Stimulated activated CD8-positive, alpha-beta memory T cell treated with anti-CD3 and anti-CD28 coated beads, Interleukin-7, amount 100 ng/mL, for 48 hours (primary cell): Measurements from ENCODE around the gene PLEKHG1.

Source experiments
- DNase-seq, 2 donors: peaks; one replicate each; pipeline ENCODE4 v3.0.0-alpha.2; 2020; ENCODE audit warnings: low read depth in 1 of 2; ENCODE audit errors: extremely low read depth in 1 of 2

PLEKHG1 gene

GRCh38 chr6:150599199-150600009 is at the start of gene PLEKHG1:
Gene PLEKHG1, plus strand, starts transcription at chr6:150599885. Its CDS starts 133,797 bp downstream, at chr6:150733682.
- DNase-seq = peak; percentile 17 to 39

DNA sequence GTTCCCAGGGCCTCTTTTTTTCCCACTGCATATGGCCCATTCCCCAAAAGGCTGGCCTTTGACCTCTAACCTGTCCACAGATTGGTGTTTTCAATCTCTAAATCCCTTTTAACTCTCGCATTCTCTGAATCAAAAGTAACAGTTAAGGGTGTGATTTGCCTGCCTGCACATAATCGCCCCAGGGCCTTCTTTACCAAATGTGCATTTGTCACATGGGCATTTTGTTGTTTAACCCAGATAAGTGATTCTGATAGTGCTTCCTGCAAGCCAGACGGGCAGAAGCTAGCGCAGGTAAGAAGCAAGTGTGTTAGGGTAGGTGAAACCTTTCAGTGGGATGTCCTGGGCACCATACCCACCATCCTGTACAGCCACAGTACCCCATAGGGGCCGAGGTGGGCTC is 49.4 kb upstream of the PLEKHG1 start:
- DNase-seq = no peak

GRCh38 chr6:150557043-150557599 is 42.6 kb upstream of the PLEKHG1 start:
- DNase-seq = no peak

GRCh38 chr6:150560004-150560883 is 39.4 kb upstream of the PLEKHG1 start:
- no peak for DNase-seq

DNA sequence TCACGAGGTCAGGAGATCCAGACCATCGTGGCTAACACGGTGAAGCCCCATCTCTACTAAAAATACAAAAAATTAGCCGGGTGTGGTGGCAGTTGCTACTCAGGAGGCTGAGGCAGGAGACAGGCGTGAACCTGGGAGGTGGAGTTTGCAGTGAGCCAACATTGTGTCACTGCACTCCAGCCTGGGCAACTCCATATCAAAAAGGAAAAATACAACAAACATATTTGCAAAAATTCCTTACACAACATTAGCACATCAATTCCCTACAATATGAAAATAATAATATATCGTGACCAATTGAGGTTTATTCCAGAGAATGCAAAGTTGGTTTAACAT is 38.8 kb upstream of the PLEKHG1 start:
- no peak for DNase-seq

DNA sequence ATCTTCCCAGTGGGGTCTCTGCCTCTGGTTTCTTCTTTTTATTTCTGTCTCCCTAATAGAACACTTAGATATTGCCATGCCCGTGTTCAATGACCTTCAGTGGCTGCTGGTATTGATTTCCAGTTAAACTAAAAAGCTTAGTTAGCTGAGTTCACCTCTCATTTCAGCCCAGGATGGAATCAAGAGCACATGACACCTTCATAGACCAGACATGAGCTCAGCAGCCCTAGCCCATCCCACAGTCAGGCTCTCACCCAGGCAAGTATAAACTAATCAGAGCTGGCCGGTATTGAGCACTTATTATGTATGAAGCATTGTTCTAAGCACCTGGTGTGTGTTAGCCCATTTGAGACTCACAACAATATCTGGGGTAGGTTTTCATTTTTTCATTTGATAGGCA is 33.7 kb upstream of the PLEKHG1 start:
- no peak for DNase-seq

- DNase-seq = no peak
Measured at GRCh38 chr6:150566486-150566885, 33.2 kb upstream of the PLEKHG1 start.

DNA sequence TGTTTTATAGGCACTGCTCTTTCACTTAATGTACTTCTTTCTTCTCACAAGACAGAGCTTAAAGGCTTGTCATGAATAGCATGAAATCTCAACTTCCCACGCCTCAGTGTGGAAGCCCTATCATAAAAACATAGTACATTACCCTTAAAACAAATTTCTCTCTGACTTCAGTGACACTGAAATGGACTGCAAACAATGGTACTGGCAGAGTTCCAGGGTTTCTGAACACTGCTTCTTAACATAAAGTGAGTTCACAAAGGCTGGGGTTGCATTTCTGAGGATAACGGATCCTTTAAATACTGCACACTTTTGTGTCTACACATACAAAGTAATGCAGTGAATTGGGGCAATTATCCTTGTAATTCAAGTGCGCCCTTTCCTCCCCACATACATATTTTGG is 32.3 kb upstream of the PLEKHG1 start:
- DNase-seq = no peak

DNA sequence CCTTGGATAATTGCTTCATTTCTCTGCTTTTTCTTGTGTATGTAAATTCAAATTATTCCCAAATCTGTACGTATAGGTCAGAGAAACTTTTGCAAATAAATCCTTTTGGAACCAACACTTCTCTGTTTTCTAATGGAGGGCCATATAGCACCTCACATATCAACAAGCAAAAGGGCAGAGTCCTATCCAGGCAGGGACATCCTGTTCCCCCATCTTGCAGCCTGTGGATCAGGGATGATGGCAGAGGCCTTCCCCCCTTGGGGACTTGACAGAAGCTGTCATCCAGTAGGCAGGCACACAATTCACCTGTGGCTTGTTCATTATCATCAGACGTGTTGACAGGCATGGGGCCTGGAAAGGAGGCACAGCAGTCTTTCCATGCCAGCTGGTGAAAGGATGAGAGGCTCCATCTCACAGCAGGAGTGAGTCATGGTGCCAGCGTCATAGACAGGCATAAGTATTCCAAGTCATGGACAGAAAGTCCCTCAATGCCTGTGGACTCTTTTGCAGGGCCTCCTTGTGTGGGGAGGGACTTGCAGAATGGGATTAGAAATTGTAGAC is 31.8 kb upstream of the PLEKHG1 start:
- no peak for DNase-seq

GRCh38 chr6:150568560-150568959 is 31.1 kb upstream of the PLEKHG1 start:
- no peak for DNase-seq

GRCh38 chr6:150569161-150569560 is 30.5 kb upstream of the PLEKHG1 start:
- DNase-seq = no peak

GRCh38 chr6:150573041-150573681 is 26.5 kb upstream of the PLEKHG1 start:
- DNase-seq = no peak

DNA sequence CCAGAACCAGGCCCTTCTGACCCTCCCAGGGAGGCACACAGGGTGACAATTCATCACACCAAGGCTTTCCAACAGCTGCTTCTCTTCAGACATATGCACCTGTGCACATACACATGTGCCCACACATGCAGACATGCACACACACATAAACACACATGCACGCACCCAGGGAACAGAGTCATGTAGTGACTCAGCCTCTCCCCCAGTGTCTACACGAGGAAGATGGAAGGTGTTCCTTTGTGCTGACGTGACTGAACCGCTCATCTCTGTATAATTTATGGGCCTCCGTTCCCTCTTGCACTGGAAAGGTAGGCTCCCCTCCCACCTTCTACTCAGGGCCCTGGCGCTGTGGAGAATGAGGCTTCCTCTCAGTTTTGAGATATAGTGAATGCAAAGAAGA is 23.8 kb upstream of the PLEKHG1 start:
- DNase-seq = no peak

- no peak for DNase-seq
Measured at GRCh38 chr6:150576651-150577226, 22.9 kb upstream of the PLEKHG1 start.

DNA sequence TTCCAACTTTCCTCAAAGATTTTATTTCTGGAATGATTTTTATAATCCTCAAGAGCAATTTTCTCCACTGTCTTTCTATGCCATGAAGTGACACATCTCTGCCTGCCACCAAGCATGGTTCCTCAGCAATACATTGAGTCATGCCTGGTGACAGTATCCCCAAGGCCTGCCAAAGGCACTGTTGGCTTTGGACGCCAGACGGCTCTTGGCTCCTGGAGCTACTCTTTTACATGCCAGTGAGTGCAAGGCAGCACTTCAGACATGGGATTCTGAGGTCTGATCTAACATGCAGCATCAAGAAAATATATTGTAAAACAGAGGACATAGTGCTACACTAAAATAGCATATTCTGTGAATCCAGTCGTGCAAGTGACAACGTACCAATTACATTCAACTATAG is 20.1 kb upstream of the PLEKHG1 start:
- no peak for DNase-seq

- DNase-seq = no peak
Measured at GRCh38 chr6:150580489-150580888, 19.2 kb upstream of the PLEKHG1 start.

DNA sequence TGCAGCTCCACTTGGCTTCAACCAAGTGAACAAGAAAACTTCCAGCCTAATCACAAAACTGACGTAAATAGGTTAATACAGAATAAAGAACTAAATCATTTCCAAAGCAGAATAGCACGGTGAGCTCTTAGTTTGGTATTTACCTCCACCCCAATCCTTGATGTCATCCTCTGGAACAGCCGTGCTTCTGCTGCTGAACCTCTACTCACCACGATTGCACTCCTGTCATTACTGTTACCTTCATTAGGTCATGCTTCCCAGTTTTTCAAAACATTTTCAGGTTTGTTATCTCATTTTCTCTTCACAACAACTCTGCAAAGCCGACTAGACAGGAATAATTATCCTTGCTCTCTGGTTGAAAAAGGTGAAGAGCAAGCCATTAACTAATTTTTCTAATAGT is 15.6 kb upstream of the PLEKHG1 start:
- no peak for DNase-seq

DNA sequence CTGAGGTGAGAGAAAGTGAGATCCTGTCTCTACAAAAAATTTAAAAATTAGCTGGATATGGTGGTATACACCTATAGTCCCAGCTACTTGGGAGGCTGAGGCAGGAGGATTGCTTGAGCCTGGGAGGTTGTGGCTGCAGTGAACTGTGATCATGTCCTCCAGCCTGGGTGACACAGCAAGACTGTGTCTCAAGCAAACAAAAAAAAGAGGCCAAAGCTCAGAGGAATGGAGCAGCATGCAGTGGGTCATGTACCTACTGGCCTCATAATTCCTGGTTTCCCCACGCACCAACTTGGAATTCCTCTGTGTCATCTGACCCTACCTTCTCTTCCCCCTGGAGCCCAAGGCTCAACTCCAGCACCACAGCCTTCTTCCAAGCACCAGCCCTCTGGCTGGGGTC is 15.1 kb upstream of the PLEKHG1 start:
- no peak for DNase-seq

- DNase-seq = no peak
Measured at GRCh38 chr6:150586850-150587359, 12.8 kb upstream of the PLEKHG1 start.

DNA sequence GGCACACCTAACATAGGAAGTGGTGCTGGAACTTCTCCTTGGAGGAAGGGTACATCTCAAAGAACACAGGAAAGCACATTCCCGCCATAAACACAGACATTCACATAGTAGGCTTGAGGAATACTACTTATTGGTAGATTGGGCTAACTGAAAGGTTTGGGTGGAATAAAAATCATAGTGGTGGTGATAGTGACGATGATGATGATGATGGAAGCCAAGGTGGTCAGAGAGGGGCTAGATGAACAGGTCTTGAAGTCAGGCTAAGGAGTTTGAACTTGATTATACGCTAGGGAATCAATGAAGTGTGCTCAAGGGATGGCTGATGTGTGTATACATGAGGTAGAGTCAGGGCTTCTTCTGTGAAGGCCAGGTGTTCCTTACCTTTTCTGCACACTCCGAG is 12.0 kb upstream of the PLEKHG1 start:
- no peak for DNase-seq
